ENCODE data around the gene NFIX. TPM values are rescaled to one million over a fixed set of nuclear protein-coding genes. Genes with fewer than 3 reads are reported as not detected.

NFIX gene
- total RNA-seq, 1 experiment from 2014 or later: 8.3 TPM

DNA sequence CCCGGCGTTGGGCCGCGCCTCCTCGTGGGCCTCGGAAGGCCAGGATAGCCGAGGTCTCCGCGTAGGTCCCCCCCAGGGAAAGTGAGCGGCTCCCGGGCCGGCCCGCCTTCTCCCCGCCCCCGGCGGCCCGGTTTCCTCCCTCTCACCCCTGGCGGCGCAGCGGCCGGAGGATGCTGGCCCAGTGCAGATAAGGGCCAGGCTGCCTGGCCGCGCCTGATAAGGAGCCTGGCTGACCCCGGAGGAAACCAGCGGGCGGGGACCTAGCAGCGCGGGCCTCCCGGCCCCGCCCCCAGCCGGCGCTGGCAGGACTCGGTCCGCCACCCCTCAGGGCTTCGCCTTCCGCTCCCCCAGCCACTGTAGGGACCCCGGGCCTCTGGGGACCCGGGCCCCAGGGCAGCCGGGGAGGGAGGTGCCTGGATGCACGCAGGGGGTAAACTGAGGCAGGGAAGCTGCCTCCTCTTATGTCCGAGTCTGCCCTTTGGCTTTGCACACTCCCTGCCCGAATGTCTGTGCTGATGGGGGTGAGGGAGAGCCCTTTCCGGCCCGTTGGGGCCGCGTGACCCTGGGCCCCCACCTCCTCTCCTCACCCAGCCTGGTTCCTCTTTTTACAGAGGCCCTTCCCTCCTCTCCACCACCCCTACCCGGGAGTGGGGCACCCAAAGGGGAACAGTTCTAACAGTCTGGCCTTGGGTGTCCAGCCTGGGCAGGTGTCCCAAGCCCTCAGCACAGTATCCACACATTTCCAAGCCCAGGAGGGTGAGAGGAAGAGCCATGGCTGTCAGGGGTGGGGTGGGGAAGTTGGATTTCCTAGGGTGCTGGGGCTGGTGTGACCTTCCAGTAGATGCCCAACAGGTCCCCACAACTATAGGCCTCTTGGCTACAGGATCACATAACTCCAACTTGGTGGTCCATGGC, 107.6 kb downstream of the NFIX start, which contains the start of gene LYL1:
Gene LYL1 (minus strand): TSS at position 193 of the 915 bp plus-strand sequence. CDS start 1,687 bp downstream, outside the sequence.
- peak; percentile 33 for DNase-seq (ENCODE audit: low read depth)

DNA sequence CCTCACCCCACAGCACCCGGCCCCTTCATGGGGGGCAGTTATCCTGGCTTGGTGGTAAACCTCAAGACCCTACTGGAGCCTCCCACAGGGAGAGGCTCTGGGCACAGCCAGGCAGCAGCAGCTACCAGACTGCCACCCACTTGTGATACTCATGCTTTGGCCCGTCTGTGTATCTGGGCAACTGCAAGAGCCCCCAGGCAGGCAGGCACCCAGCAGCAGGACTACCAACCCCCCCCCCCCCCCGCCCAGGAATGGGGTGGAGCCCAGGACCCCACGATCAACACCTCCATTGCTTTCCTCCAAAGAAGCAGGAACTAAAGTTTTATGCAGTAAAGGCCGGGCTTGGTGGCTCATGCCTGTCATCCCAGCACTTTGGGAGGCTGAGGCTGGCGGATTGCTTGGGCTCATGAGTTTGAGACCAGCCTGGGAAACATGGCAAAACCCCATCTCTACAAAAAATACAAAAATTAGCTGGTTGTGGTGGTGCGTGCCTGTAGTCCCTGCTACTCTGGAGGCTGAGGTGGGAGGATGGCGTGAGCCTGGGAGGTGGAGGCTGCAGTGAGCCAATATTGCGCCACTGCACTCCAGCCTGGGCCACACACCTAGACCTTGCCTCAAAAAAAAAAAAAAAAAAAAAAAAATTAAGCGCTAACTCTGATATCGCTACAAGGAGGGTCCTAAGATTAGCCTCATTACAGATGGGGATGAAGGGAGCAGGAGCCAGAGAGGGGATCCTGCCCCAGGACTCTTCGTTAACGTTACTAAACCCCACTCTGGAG, 108.5 kb downstream of the NFIX start:
- DNase-seq (ENCODE audit: low read depth): no peak

DNA sequence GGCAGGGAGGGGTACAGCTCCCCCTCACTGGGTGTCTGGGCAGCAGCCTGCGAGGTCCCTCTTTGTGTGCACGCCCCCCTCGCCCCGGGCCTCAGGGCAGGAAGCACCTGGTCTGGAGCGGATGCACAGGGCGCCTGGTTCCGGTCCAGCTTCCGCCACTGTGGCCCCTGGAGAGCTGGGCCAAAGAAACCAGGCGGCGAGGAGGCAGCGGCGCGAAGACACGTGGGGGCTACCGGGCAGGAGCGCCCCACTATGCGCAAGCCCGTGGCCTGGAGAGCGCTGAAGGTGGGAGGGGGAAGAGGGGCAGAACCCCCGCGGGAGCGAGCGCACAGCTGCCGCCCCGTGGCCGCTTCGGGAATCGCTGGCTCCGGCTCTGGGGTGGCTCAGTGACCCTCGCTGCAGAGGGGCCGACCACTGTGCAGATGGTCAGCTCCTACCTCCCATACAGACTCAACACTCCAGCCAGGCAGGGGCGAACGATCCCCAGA, 109.1 kb downstream of the NFIX start:
- DNase-seq (ENCODE audit: low read depth): peak; percentile 36

DNA sequence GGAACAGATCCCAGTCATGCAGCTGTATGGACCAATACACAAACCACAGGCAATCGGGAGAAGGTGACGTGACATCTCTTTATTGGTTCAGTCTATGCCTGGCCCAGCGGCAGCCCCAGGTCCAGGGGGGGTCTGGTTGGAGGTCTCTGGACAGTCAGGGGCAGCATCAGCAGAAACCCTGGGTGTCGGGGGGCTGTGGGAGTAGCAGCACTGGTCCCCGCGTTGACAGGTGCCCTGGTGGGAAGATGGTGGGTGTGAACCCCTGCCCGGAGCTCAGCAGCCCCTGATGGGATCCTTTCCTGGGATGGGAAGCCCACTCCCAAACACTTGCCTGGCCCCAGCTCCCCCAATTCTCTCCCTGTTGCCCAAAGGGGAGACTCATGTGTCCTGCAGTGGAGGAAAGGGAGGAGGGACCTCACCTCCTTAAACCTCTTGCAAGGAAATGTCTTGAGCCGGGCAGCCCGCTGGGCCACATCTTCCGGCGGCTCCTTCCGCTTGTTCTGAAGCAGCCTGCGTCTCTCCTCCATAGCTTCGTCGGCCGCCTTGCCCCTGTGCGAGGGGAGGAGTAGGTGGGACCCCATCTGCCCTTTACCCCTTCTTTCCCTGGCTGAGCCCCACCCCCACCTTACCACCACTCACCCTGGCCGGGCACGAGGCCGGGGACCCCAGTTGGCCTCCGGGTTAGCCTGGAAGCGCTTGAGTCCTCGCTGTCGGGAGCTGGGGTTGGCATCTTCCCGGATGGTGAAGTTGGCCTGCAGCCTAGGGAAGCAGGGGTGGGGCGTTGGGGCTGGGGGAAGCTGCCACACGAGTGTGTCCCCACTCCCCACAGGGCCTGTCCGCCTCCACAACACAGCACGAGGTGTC, 109.8 kb downstream of the NFIX start:
- no peak for DNase-seq (ENCODE audit: low read depth)

DNA sequence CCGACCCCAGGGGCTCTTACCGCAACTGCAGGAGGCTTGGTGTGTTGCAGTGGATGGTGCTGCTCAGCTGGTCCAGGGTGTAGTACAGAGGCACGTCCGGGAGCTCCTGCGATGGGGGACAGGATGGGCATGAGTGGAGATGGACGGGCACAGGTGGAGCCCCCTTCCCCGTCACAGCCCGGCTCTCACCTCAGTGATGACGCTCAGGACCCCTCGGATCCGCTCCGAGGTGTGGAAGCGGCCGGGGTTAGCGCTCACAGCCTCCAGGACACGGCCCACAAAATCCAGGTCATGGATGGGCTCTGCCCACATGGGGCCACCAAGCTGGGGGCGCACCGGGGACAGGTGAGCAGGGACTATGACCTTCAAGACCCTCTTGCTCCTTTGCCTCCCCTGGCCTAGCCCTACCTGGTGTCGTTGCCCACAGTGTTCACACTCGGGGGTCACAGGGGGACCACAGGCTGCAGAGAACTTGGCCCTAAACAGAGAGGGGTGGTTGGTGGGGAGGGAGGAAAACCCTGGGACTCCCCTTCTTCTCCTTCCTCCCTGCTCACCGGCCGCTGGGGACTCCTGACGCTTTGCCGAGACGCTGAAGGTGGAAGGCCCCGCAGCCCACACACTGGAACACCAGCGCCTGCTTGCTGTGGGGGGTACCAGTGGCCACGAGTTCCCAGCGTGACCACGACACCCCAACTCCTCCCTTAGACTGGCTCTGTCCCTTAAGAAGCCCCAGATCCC, 114.3 kb downstream of the NFIX start:
- no peak for DNase-seq (ENCODE audit: low read depth)

DNA sequence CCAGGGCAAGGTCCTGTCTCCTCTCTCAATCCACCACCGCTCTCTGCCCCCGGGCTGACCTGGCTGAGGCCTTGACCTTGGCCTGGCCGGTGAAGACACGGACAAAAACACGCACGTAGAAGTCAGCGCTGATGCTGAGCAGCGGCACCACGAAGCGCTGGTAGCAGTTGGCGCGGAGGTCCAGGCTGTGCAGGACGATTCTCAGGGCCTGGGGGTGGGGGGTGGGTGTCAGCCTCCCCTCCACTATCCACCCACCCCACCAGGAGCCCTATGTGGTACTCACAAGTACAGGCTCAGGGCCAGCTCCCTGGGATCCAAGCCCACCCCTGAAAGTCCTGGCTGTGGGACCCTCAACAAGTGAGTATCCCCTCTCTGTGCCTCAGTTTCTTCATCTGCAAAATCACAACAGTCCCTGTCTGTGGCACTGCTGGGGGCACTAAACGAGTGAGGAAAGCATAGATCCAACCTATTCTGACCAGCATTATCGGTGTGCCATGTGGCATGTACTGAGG, 114.9 kb downstream of the NFIX start:
- no peak for DNase-seq (ENCODE audit: low read depth)

DNA sequence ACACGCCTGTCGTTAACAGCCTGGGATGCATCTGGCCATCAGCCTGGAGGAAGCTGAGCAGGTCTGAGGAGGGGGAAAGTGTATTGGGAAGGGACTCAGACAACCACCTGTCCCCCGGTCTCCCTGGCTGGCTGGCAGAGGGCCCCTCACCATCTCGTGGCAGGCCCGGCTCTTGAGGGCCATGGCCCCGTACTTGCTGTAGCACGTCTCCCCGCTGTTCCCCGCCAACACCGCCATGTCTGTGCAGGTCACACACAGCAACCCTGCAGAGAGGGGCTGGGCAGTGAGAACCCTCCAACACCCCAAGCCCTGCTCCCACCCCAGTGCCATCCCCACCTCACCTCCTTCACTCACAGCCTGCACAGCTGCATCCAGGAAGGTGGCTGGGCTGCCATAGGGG, 117.3 kb downstream of the NFIX start:
- no peak for DNase-seq (ENCODE audit: low read depth)

DNA sequence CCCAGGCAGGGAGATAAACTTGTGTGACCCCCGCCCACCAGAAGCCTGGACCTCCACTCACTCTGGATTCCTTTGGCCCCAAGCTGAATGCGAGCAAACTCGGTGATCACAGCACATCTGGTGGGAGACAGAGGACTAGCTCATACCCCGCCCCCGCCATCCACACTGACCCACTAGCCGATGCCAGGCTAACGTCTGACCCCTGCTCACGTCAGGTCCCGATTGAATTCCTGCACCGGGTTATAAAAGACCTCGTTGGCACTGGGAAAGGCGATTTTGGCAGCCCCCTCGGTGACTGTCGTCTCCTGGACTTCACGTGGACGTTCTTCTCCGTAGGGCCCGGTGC, 120.6 kb downstream of the NFIX start:
- DNase-seq (ENCODE audit: low read depth): no peak

DNA sequence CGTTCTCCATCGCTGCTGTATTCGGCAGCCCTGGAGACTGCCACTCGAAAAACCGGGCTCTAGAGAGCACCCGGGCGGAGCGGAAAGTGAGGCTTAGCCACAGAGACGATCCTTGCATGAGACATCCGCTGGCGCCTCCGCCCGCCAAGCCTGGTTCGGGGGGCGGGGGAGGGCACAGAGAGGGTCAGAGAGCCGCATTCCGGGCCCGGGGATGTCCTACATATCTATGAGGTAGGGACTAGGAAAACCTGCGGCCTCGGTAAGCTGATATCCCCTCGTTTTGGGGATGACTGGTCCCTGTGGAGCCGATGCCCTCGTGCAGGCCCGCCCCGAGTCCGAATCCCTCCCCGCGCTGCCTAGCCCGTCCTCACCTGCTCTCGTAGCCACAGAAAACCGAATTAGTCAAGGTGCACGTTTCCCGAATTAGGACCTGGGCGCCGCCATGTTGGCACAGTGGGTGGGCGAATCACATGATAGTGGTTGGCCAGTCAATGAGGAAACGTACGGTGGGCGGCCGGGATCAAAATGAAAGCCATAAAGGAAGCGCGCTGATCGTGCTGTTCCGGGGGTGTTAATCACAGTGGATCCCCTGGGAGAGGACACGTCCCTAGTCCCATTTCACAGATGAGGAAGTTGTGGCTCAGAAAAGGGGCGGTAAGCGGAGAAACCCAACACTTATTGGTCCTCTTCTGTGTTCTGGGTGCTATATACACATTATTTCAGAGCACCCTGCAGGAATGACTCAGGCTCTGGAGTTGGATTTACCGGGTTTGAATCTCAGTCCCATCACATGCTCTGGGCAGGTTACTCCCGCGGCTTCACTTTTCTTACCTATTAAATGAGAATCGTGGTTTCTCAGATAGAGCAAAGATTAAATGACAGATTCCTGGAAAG, 121.3 kb downstream of the NFIX start, which contains the start of gene TRMT1:
Gene TRMT1 (minus strand): TSS at position 459 of the 894 bp plus-strand sequence. CDS start 341 bp downstream, at position 118.
- DNase-seq (ENCODE audit: low read depth): peak; percentile 95

DNA sequence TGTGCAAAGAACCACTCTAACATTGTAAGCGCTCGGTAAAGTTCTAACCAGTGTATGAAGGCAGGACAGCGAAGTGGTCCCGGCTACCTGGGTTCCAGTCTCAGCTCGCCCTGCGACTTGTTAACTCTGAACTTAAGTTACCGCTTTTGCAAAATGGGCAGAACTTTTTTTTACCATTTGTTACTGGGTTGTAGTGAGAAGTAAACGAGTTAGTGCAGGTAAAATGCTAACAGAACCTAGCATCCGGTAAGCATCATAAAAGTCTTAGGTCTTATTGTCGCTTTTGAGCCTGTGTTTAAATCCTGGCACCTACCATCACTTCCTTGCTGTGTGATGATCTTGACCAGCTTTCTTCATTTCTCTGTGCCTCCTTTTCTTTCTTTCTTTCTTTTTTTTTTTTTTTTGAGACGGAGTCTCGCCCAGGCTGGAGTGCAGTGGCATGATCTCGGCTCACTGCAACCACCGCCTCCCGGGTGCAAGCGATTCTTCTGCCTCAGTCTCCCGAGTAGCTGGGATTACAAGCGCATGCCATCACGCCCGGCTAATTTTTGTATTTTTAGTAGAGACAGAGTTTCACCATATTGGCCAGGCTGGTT, 122.0 kb downstream of the NFIX start:
- DNase-seq (ENCODE audit: low read depth): no peak

DNA sequence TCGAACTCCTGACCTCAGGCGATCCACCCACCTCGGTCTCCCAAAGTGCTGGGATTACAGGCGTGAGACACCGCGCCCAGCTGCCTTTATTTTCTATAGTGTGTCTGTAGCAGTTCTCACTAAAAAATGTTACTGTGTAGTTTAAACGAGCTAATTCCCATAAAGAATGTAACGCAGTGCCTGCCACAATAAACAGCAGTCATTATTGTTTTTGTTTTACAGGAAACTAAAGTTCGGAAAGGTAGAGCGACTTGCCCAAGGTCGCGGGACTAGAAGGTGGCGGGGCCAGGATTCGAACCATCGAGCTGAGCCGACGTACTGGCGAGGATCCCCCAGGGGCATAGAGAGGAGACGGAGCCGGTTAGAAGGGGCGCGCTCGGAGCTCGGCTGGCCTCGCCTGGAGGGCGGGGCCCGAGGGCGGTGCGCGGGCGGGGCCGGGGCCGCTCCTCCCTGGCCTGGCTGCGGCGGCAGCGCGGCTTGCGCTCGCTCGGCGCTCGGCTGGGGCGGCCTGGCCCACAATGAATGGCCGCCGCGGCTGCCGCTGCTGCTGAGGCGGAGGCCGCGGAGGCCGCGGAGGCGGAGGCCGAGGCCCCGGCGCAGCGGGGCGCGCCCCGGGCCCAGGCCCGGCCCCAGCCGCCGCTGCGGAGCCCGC, 122.6 kb downstream of the NFIX start, which contains the start of gene NACC1:
Gene NACC1 (plus strand): TSS at position 493 of the 652 bp plus-strand sequence. CDS start 16,944 bp downstream, outside the sequence.
- peak; percentile 97 for DNase-seq (ENCODE audit: low read depth)

DNA sequence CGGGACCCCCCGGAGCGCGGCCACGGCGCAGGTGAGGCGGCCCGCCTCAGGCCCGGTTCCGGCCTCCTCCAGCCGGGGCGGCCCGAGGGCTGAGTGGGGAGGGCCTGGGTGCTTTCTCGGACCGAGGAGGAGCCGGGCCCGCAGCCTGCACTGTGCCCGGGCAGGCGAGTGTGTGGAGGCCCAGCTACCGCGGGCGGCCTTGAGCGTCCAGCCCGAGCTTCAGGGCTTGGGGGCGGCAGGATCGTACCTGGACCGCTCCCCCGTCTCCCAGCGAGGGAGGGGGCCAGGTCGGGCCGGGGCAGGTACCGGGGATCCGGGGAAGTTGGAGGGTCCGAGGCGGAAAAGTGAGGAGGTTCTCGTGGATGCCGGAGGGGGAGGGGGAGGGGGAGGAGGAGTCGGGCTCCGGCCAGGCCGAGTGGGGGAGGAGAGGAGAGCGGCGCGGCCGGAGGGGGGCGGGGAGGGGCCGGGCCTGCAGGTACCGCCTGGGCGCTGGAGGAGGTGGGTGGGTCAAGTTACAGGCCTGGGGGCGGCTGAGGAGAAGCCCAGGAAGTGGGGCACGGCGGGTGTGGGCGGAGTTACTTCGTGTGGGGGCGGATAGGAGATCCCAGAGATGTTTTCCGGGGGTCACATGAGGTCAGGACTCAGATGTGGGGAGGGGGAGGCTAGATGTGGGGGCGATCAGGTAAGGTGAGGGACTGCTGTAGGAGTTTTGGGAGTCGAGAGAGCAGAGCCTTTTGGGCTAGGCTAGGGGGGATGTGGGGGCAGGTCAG, 123.3 kb downstream of the NFIX start:
- peak; percentile 74 for DNase-seq (ENCODE audit: low read depth)

DNA sequence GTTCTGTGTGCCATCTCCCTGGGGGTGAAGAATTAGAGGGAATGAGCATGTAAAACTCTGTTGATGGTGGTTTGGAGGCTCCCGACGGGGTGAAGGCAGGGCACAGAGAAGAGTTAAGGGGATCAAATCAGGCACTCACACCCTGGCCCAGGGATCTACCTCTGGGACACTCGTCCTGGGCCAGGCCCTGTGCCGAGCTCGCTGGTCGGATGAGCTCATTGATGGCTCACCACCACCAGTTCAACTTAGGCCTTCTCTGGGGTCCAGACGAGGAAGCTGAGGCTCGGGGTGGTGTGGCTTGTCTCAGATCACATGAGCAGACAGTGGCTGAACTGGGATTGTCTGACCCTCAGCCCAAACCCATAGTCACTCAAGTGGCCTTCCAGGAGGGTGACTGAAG, 124.4 kb downstream of the NFIX start:
- no peak for DNase-seq (ENCODE audit: low read depth)

DNA sequence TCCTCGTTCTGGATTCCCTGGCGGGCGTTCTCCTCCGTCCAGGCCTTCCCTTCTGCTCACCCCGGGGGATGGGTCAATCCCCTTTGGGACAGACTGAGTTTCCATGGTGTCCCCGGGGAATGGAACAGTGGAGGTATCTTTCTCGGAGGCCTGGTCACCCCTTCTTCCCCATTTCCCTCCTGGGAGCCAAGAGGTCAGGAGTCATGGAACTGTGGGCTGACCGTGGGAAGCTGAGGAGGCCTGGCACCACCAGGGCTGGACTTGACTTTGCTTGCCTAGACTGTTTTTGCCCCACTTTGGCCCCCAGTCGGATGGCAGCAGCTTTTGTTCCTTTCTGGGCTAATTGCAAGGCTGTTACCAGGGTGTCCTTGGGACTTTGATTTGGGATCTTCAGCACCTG, 124.8 kb downstream of the NFIX start:
- DNase-seq (ENCODE audit: low read depth): no peak

DNA sequence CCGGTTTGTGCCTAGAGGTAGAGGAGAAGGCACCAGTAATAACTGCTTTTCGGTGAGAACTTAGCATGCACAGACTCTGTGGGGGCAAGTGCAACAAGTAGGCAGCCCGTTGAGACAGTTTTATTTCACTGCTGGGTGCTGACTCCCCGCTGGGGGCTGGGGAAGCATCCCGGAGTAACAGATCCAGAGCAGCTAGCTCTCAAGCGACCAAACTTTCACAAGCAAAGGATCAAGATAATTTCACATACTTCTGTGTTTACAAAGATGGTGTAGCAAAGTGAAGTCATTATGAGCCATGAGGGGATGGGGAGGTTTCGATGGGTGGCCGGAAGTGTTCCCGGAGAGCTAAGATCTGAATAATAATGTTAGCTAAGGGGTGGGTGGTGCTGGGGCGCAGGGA, 125.5 kb downstream of the NFIX start:
- no peak for DNase-seq (ENCODE audit: low read depth)

DNA sequence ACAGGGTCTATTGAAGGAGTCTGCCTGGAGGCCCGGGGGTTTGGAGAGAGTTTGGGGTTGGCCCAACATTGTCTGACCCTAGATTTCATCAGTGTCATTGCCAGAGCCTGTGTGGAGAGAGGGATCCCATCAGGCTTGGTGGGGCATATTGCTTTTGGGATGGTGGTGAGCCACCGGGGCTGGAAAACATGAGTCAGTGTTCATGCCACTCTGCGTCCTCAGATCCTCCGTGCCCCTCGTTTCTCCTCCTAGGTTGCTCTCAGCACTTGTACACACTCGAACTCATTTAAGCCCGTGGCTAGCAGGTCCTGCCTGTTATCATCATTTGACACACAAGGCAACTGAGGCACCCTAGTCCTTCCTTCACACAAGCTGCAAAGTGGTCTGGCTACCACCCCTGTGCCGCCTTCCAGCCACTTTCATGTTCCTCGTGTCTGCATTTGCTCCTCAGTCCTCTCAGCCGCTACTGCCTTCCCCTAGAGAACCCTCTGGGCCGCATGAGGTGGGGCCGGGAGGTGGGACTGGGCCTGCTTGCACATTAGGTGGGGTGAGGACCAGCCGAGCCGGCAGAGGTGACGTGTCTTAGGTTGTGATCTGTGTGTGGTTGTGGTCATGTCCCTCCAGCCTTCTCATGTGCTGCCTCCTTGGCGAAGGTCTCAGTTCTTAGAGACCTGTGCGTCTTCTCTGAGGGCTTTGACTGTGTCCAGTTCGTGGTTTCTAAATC, 126.4 kb downstream of the NFIX start:
- no peak for DNase-seq (ENCODE audit: low read depth)

DNA sequence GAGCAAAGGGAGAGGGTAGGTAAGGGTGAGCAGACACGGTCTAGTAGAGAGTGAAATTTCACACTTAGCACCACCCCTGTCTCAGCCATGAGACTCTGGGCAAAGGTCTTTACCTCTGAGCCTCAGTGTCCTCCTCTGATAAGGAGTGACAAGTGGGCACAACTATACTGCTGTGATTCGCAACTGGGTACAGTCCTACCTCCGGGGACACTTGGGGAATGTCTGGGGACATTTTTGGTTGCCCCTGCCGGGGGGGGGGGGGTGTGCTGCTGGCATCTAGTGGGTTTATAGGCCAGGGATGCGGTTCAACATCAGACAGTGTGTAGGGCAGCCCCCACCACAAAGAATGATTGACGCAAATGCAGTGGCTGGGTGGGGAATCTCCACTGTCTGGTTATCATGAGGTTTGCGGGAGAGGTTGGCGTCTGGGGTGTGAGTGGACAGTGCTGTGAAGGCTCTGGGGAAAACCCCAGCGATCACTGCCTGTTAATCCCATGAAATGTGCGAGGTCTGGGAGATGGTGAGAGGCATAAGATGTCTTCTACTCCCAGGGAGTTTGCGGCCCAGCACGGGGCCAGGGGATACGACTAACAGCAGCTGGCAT, 127.1 kb downstream of the NFIX start:
- DNase-seq (ENCODE audit: low read depth): no peak
